Neural cell (in vitro differentiated cells): ENCODE data around the gene MICA.

Experiments
- EP300 ChIP-seq: fragments of 450-650 bp; conservative IDR thresholded peaks from 2 replicates; pipeline ENCODE4 v1.6.1; 2014; ENCODE audit warnings: antibody characterized with exemption, mild to moderate bottlenecking, moderate library complexity; ENCODE audit not compliant: poor library complexity, severe bottlenecking
- EZH2 ChIP-seq: fragments of 200-600, 300-800 bp; shearing (Covaris generic), sonication (generic); IDR thresholded peaks from 2 replicates; pipeline ENCODE4 v1.6.1; 2014; ENCODE audit warnings: antibody characterized with exemption, low read length, borderline replicate concordance, mild to moderate bottlenecking; ENCODE audit not compliant: insufficient read depth, poor library complexity, severe bottlenecking
- MXI1 ChIP-seq: fragments of 450-650 bp; conservative IDR thresholded peaks from 2 replicates; pipeline ENCODE4 v1.6.1; 2014; ENCODE audit warnings: antibody characterized with exemption, mild to moderate bottlenecking; ENCODE audit not compliant: poor library complexity, severe bottlenecking
- POLR2AphosphoS5 ChIP-seq: IDR thresholded peaks from 2 replicates; pipeline ENCODE4 v1.6.1; 2012
- RAD21 ChIP-seq: fragments of 450-650 bp; conservative IDR thresholded peaks from 2 replicates; pipeline ENCODE4 v1.6.1; 2014; ENCODE audit warnings: antibody characterized with exemption, mild to moderate bottlenecking, moderate library complexity
- SMC3 ChIP-seq: fragments of 450-650 bp; conservative IDR thresholded peaks from 2 replicates; pipeline ENCODE4 v1.6.1; 2014; ENCODE audit warnings: antibody characterized with exemption, mild to moderate bottlenecking, moderate library complexity; ENCODE audit not compliant: poor library complexity
- TAF1 ChIP-seq: IDR thresholded peaks from 2 replicates; pipeline ENCODE4 v1.6.1; 2012; ENCODE audit warnings: low read depth
- TF ChIP-seq, protein P1 (sequence below): fragments of 450-650 bp; IDR thresholded peaks from 2 replicates; pipeline ENCODE4 v1.5.1; 2014; ENCODE audit warnings: antibody characterized with exemption, mild to moderate bottlenecking, moderate library complexity; ENCODE audit not compliant: poor library complexity, severe bottlenecking
- TF ChIP-seq, protein P2 (sequence below): IDR thresholded peaks from 2 replicates; pipeline ENCODE4 v1.6.1; 2012; ENCODE audit warnings: borderline replicate concordance

DNA sequence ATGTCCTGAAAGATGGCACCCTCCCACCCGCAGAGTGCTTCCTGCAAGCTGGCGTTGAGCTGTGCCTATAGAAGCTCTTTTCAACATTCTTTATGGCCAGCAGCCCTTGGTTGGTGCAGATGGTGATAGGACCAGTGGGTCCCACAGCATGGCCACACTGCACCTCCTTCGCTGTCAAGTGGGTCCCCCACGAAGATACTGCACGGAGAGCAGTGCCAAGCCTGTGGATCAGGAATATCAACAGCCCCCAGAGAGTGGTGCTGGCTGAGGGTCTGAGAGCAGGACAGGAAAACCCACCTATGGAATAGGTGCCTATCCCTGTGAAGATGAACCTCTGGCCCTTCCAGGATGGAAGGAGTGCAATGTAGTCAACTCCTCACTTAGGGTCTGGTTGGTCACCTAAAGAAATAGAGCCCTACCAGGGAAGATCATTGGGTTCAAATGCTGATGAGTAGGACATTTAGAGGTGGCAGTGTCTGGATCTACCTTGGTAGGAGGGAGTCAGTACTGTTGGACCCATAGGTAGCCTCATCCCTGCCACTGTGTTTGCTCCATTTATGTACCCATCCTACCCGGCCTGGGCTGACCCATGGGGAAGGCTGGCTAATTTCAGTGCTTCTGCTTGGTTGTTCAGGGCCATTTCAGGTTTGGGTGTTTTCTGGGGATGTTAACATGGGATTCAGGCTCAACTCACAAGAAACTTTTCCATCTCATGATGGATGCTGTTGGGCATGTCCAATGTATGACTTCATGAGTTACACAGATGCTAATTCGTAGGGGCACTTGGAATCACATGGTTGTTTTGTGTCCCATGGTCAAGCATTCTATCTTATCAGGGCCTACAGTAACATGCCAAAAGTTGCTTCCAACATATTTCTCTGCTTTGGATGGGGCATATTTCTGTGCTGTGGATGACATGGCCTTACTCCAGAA is 61.1 kb downstream of the MICA start:
- TF ChIP-seq, protein P1, sequence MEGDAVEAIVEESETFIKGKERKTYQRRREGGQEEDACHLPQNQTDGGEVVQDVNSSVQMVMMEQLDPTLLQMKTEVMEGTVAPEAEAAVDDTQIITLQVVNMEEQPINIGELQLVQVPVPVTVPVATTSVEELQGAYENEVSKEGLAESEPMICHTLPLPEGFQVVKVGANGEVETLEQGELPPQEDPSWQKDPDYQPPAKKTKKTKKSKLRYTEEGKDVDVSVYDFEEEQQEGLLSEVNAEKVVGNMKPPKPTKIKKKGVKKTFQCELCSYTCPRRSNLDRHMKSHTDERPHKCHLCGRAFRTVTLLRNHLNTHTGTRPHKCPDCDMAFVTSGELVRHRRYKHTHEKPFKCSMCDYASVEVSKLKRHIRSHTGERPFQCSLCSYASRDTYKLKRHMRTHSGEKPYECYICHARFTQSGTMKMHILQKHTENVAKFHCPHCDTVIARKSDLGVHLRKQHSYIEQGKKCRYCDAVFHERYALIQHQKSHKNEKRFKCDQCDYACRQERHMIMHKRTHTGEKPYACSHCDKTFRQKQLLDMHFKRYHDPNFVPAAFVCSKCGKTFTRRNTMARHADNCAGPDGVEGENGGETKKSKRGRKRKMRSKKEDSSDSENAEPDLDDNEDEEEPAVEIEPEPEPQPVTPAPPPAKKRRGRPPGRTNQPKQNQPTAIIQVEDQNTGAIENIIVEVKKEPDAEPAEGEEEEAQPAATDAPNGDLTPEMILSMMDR: no peak
- no peak for TF ChIP-seq SMC3
- no peak for TF ChIP-seq POLR2AphosphoS5
- TF ChIP-seq RAD21: no peak
- TF ChIP-seq, protein P2, sequence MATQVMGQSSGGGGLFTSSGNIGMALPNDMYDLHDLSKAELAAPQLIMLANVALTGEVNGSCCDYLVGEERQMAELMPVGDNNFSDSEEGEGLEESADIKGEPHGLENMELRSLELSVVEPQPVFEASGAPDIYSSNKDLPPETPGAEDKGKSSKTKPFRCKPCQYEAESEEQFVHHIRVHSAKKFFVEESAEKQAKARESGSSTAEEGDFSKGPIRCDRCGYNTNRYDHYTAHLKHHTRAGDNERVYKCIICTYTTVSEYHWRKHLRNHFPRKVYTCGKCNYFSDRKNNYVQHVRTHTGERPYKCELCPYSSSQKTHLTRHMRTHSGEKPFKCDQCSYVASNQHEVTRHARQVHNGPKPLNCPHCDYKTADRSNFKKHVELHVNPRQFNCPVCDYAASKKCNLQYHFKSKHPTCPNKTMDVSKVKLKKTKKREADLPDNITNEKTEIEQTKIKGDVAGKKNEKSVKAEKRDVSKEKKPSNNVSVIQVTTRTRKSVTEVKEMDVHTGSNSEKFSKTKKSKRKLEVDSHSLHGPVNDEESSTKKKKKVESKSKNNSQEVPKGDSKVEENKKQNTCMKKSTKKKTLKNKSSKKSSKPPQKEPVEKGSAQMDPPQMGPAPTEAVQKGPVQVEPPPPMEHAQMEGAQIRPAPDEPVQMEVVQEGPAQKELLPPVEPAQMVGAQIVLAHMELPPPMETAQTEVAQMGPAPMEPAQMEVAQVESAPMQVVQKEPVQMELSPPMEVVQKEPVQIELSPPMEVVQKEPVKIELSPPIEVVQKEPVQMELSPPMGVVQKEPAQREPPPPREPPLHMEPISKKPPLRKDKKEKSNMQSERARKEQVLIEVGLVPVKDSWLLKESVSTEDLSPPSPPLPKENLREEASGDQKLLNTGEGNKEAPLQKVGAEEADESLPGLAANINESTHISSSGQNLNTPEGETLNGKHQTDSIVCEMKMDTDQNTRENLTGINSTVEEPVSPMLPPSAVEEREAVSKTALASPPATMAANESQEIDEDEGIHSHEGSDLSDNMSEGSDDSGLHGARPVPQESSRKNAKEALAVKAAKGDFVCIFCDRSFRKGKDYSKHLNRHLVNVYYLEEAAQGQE: no peak
- no peak for TF ChIP-seq MXI1
- no peak for TF ChIP-seq TAF1
- no peak for TF ChIP-seq EP300
- no peak for TF ChIP-seq EZH2
